ENCODE measurements around the gene SYT1. TPM values are rescaled to one million over a fixed set of nuclear protein-coding genes. Genes with fewer than 3 reads are reported as not detected.

The SYT1 gene
- total RNA-seq, 2 donors from 2014 or later, result 6.1 to 11.5 TPM

DNA sequence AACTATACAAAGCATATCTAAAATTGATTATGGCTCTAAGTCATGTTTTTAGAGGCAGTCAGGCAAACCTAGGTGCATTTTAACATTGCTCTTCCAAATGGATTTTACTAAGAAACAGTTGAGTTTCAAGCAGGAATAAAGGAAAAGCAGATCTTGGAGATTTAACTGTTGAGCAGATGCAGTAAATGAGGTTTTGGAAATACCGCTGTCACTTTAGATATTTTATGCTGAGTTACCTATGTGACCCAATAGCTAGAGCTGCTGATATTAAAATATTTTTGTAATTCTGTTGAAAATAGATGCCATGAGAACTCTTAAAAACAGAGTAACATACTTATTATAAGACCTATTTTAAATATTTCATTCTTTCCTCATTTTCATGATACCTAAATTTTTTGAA lies 181.4 kb downstream of the SYT1 start:
- H3K27ac ChIP-seq, result no peak overlapping the region
- intact Hi-C loops (cut with DNase I), result no loop called here
- no peak overlapping the region for H3K4me3 ChIP-seq
- TF ChIP-seq POLR2AphosphoS5 (IDR thresholded peaks at IDR 0.05) (no peak), POLR2A (IDR thresholded peaks at IDR 0.05) (no peak), CTCF (IDR thresholded peaks at IDR 0.05) (no peak)
- H3K4me1 ChIP-seq (replicated peaks), result no peaks in the 10 kb centered on the region
- no peaks in the 10 kb centered on the region for H3K27me3 ChIP-seq (replicated peaks; ENCODE audit: insufficient read depth)
- DNase-seq (ENCODE audit: low spot score), result no peak
- H3K9me3 ChIP-seq, result no peaks in the 10 kb centered on the region
- no peaks in the 10 kb centered on the region for H3K36me3 ChIP-seq
- 100% methylated on average over 1 of the region's 1 CpG for WGBS

- no peaks in the 10 kb centered on the region for H3K27me3 ChIP-seq (replicated peaks; ENCODE audit: insufficient read depth)
- H3K27ac ChIP-seq, result no peak overlapping the region
- no peak overlapping the region for H3K4me3 ChIP-seq
- no peak for DNase-seq (ENCODE audit: low spot score)
- TF ChIP-seq POLR2A (IDR thresholded peaks at IDR 0.05), result no peak
- no peak for TF ChIP-seq CTCF (IDR thresholded peaks at IDR 0.05)
- no peak for TF ChIP-seq POLR2AphosphoS5 (IDR thresholded peaks at IDR 0.05)
- intact Hi-C loops (cut with DNase I), result no loop called here
- H3K4me1 ChIP-seq (replicated peaks), result no peaks in the 10 kb centered on the region
- H3K36me3 ChIP-seq, result no peaks in the 10 kb centered on the region
- 87% methylated on average over 3 of the region's 3 CpGs for WGBS
- no peaks in the 10 kb centered on the region for H3K9me3 ChIP-seq
Observed at GRCh38 chr12:79048962-79049361, 184.4 kb downstream of the SYT1 start.

GRCh38 chr12:79053394-79053793 lies 188.8 kb downstream of the SYT1 start:
- intact Hi-C loops (cut with DNase I), result no loop called here
- no peaks in the 10 kb centered on the region for H3K36me3 ChIP-seq
- H3K27me3 ChIP-seq (replicated peaks; ENCODE audit: insufficient read depth), result no peaks in the 10 kb centered on the region
- H3K9me3 ChIP-seq, result no peaks in the 10 kb centered on the region
- WGBS, result 96% methylated on average over 3 of the region's 3 CpGs
- H3K4me3 ChIP-seq, result no peak overlapping the region
- no peaks in the 10 kb centered on the region for H3K4me1 ChIP-seq (replicated peaks)
- H3K27ac ChIP-seq, result no peak overlapping the region
- TF ChIP-seq POLR2A (IDR thresholded peaks at IDR 0.05) (no peak), CTCF (IDR thresholded peaks at IDR 0.05) (no peak), POLR2AphosphoS5 (IDR thresholded peaks at IDR 0.05) (no peak)
- no peak for DNase-seq (ENCODE audit: low spot score)

DNA sequence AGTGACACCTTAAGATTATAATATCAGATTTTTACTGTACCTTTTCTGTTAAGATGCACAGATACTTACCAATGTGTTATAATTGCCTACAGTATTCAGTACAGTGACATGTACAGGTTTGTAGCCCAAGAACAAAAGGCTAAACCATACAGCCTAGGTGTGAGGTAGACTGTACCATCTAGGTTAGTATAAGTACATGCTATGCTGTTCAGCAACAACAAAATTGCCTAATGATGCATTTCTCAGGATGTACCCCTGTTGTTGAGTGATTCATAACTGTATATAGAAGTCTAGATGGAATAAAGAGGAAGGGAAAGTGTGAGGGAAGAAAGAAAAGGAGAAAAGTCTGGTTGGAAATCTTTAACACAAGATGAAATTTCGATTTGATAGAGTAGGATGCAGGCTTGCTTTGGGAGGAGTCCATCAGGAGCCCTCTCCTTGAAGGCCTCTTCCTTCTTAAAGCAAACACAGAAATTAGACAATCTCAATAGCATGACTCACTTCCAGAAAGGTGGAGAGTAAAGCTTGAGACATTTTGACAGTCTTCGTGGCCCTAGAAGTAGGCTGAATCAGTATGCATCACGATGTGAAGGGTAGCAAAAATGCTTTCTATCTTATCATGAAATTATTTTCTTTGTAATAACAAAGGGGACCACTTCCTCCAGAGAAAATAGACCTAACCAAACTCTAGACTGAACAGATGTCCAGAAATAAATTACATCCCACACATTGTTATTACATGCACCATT lies 191.5 kb downstream of the SYT1 start:
- H3K27ac ChIP-seq, result no peak overlapping the region
- intact Hi-C loops (cut with DNase I), result no loop called here
- TF ChIP-seq POLR2A (IDR thresholded peaks at IDR 0.05) (no peak), POLR2AphosphoS5 (IDR thresholded peaks at IDR 0.05) (no peak), CTCF (IDR thresholded peaks at IDR 0.05) (no peak)
- DNase-seq (ENCODE audit: low spot score), result no peak
- no peaks in the 10 kb centered on the region for H3K27me3 ChIP-seq (replicated peaks; ENCODE audit: insufficient read depth)
- H3K4me1 ChIP-seq (replicated peaks), result no peaks in the 10 kb centered on the region
- H3K4me3 ChIP-seq, result no peak overlapping the region
- H3K36me3 ChIP-seq, result no peaks in the 10 kb centered on the region
- no peaks in the 10 kb centered on the region for H3K9me3 ChIP-seq
- WGBS, result 80% methylated on average over 3 of the region's 3 CpGs

DNA sequence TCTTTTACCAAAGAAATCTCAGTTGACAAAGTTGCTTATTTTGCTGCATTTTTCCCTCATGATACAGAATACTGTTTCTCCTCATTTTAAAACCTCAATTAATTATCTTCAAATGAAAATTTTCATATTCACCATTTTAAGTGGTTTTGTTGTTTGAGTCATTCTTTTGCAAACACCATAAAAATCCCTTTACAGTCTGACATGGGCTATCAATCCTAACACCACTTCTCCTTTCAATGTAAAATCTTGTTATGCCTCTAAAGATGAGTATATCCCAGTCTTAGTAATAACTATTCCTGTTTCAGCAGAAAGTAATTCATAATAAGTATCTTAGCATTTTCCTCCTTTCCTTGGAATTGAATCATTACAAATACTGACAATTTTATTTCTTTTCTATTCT lies 192.2 kb downstream of the SYT1 start:
- H3K9me3 ChIP-seq, result no peaks in the 10 kb centered on the region
- no peaks in the 10 kb centered on the region for H3K27me3 ChIP-seq (replicated peaks; ENCODE audit: insufficient read depth)
- DNase-seq (ENCODE audit: low spot score), result no peak
- intact Hi-C loops (cut with DNase I), result no loop called here
- no peaks in the 10 kb centered on the region for H3K4me1 ChIP-seq (replicated peaks)
- H3K27ac ChIP-seq, result no peak overlapping the region
- no peak overlapping the region for H3K4me3 ChIP-seq
- TF ChIP-seq POLR2A (IDR thresholded peaks at IDR 0.05) (no peak), CTCF (IDR thresholded peaks at IDR 0.05) (no peak), POLR2AphosphoS5 (IDR thresholded peaks at IDR 0.05) (no peak)
- no peaks in the 10 kb centered on the region for H3K36me3 ChIP-seq

Measured in prostate gland (tissue), 2 donors.